HG03439 (cell line): ENCODE results near the gene ZMAT5.

Experiments
- ATAC-seq: cut with Tn5 transposase; IDR thresholded peaks from one replicate; pipeline ENCODE4 v1.9.1; 2021; ENCODE audit warnings: mild to moderate bottlenecking, moderate library complexity; ENCODE audit not compliant: unreplicated experiment

Gene ZMAT5

DNA sequence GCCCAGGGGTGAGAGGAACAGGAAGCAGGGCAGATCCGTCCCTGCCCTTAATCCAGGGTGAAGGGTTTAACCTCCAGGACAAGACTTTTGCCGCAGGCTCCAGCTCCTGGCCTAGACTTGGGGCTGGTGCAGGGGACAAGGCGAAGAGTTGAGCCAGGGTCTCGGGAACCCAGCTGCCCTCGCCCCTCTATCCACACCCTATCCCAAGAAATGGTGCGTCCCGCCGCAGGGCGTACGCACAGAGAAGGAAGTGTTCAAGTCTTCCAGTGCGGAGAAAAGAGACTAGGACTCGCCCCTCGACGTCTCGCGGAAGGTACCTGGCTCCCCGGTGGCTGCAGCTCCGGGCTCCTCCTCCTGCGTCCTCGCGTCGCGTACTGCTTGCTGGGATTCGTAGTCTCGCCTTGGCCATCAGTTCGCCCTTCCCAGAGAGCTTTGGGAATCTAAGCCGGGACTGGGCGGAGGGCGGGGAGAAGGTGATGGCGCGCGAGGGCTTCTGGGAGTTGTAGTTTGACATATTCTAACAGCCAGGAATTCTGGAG, at the start of gene ZMAT5:
Gene ZMAT5 (minus strand): TSS at position 376 of the 539 bp plus-strand sequence. CDS start 18,463 bp downstream, outside the sequence.
- peak; percentile 88 for ATAC-seq

DNA sequence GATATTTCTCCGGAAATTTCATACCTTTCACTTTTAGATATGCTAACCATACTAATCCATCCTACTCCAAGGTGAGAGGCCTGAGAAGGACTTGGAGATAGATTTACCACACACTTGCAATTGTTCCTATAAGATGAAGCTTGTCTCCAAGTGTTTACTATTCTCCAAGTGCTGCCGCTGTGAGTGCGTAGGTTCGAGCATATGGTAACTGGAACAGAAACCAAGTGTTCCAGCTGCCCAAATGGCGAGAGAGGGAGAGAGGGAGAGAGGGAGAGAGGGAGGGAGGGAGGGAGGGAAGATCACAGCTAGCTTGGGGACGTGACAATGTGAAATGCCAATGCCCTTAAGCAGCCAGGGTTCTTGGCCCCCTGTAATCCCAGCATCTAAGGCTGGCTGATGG, 49.7 kb upstream of the ZMAT5 start:
- no peak for ATAC-seq

DNA sequence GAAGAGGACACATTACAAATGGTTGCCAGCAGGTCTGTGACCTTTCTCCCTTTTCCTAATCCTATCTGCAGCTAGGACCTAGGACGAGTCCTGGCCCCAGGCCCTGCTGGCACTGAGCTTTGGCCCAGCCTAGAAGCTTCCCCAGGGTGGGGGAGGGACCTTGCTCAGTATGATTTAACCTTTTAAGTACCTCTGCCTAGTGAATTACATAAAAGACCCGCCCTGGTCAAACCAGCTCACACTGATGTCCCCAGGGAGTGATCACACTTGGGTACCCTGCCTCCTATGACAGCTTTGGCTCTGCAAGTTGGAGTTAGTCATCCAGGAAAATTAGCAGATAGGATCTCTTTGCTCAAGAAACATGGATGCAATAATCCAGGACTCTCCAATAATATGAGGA, 49.3 kb upstream of the ZMAT5 start:
- ATAC-seq = no peak

DNA sequence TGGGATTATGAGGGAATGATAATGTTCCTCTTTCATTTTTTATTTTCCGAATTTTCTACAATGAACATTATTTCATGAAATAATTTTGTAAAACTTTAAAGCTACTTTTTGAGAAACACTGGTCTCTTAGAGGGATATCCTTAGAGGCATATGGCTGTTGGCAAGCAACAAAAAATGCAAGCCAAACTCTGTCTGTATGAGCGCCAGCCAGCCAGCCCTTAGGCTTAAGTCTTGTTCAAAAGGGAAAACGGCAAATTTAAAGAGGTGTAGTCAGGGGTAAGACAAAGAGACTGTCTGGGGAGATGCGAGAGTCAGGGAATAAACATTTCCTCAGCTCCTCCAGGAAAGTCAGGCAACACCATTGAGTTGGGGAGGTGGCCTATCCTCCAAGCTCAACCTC, 48.8 kb upstream of the ZMAT5 start:
- ATAC-seq = no peak

DNA sequence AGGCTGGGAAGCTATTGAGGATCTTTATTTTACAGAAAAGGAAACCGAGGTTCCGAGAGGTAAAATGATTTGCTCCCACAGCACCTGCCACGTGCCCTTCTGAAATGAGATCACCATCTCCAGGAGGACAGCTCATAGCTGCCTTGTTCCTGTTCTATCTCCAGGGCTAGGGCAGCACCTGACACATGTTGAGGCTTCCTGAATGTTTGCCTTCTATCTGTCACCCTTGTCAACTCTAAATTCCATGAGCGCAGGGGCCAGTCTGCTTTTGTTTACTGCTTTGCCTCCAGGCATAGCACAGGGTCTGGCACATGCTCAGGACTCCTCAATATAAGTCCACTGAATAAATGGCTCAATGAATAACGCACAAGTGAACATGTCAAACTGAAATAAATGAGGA, 47.2 kb upstream of the ZMAT5 start:
- ATAC-seq = no peak

DNA sequence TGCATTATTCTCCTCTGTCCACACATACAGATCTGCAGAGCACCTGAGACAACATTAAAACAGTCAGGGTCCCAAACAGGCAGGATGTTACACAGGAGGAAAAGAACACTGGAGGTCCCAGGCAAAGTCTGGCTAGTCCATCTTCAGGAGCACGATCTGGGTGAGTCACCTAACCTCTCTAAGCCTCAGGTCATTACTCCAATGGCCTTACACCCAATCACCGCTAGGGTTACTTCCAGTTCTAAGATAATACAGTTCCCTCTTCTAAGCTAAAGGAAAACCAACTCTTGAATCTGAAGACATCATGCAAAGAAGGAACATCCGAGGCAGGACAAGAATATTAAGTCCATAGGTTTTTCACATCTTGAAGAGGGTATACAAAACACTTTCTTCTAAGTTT, 46.8 kb upstream of the ZMAT5 start:
- ATAC-seq = no peak

DNA sequence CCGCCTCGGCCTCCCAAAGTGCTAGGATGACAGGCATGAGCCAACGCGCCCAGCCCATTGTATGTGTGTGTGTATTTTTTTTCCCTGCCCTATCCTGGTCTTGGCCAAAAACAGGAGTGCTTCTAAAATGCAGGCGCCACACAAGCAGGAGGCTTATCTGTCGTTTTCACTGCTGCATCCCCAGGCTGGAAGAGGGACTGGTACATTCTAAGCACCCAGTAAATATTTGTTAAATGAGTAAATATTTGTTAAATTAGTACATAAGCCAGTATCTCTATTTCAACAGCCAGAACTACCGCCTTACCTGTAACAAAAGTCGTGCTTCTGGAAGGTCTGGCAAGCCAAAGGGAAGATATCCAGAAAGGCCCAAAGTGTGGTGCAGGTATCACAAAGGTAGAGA, 46.3 kb upstream of the ZMAT5 start:
- no peak for ATAC-seq

DNA sequence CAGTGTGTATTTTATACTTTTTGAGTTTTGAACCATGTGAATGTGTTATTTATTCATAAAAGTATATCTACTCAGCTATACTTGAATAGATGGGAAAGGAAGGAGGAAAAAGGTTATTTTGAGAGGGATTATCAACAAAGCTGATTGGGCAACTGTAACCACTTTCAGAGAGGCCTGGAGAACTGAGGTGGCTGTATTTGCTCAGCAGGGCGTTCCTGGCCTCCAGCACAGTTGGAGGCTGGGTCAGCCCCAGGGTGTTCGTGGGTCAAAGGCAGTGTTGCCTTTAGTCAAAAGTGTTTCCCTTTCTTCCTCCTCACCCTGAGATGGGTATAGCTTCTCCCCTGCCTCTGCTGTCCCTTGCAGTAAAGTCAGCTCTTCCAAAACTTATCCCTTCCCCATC, 44.6 kb upstream of the ZMAT5 start:
- ATAC-seq = no peak

DNA sequence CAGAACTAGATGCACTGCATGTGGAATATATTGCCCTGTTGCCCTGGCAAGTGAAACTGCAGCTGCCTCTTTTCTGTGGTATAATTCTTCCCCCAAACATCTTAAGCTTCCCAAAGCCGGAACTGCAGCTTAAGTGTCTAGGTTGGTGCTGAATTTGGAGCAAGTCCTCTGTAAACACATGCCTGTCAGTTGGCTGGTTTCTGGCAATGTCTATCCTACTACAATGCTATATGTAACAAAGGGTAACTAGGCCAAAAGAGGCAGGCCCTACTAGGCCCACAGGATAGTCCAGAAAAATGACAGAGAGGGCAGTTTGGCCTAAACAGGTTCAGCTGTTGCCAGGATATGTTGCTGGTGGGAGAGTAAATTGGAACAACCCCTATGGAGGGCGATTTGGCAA, 43.4 kb upstream of the ZMAT5 start:
- ATAC-seq = no peak

- ATAC-seq = no peak
Observed at GRCh38 chr22:29806196-29806595, 39.4 kb upstream of the ZMAT5 start.

DNA sequence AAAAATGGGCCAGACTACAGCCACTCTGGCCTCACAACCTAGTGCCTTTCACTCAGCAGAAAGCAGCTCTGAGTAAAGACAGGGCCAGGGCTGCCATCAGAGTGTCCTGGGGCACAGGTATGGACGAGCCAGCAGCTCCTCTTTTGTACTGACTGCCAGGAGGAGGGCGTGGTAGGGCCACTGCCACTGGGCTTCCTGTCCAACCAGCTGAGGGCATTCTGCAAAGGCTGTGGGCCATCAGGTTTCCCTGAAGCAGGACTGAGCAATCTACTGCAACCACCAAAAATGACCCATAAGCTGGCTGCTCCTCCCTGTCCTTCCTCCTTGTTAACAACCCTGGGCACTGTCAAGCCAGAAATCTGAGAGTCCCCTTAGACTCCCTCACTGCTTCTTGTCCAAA, 38.2 kb upstream of the ZMAT5 start:
- no peak for ATAC-seq

DNA sequence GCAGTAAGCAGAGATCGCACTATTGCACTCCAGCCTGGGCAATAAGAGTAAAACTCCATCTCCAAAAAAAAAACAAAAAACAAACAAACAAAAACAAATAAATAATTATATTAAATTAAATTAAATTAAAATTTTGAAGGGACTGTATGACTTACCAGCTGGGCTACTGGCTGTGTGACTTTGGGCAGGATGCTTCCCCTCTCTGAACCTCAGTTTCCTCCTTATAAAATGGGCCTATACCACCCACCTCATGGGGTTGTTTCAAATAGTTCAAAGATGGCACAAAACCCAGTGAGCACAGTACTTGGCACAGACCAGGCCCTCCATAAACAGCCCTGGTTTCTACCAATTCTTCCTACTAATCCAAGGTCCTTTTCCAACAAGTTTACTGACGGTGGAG, 36.4 kb upstream of the ZMAT5 start:
- no peak for ATAC-seq

DNA sequence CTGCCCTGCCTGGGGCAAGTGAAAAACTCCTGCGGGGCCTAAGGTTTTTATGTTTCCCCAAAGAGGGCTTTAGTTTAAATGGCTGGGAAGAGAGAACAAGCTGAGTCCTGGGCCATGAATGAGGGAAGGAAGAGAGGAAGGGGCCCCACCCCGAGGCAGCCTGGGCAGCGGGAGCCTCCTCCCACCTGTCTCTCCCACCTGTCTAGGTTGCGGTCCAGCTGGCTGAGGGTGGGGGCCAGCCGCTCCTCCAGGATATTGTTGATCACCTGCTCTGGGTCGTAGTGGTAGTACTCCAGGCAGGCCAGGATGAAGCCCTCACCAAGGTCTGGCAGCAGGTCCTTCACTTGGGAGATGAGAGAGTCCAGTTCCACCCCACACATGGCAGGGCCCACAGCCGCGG, 35.0 kb upstream of the ZMAT5 start:
- ATAC-seq = no peak

- no peak for ATAC-seq
Observed at GRCh38 chr22:29801153-29801552, 34.3 kb upstream of the ZMAT5 start.

- no peak for ATAC-seq
Observed at GRCh38 chr22:29799217-29799680, 32.4 kb upstream of the ZMAT5 start.

- ATAC-seq = no peak
Observed at GRCh38 chr22:29798801-29799200, 32.0 kb upstream of the ZMAT5 start.

- ATAC-seq = no peak
Observed at GRCh38 chr22:29798318-29798717, 31.5 kb upstream of the ZMAT5 start.

- ATAC-seq = no peak
Observed at GRCh38 chr22:29797351-29797750, 30.5 kb upstream of the ZMAT5 start.

DNA sequence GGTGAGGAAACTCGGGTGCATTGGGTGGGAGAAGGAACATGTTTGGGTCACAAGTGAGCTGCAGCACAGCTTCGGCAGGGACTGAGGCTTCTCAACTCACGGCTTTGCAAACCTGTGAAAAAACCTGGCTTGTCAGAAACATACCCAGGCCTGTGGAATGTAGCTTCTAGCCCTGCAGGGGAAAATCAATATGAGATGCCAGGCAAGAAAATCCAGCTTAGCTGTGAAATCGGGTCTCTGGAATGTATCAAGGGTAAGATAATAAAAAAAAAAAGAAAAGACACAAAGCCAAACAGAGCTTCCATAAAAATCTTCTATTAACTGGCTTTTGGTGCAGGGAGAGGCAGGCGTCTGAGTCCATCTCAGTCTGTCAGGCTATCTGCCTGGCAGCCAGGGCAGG, 28.9 kb upstream of the ZMAT5 start:
- ATAC-seq = no peak

DNA sequence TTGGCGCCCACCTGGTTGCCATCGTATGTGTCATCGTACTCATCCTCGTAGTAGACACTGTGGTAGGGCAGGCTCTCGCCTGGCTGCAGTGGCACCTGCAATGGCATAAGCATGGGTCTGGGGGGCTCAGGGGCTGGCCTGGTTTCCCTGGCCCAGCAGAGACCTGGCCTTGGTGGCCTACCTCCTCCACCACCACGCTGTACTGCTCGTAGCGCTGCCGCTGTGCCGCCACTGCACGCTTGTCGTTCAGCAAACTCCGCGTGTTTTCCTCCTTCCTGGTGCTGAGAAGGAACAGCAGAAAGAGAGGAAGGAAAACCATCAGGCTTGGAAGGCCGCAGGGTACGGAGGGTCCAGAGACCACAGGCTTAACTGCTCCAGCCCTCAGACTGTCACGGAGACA, 26.6 kb upstream of the ZMAT5 start:
- no peak for ATAC-seq

DNA sequence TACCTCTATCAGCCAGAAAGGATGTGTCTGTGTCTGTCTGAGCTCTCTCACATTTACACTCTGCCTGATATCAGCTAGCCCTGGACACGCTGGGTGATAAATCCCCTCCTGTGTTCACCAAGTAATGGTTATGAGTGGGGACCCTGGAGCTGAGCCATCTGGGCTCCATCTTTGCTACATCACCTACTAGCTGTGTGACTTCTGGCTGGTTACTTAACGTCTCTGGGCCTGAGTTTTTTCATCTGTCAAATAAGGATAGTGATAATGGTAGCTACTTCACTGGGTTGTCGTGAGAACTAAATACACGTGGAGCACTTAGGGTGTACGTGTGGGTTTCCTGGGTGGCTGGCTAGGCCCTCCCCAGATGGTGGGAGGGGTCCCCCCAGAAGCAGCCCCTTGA, 23.3 kb upstream of the ZMAT5 start:
- ATAC-seq = no peak

GRCh38 chr22:29788339-29789279, 21.8 kb upstream of the ZMAT5 start:
- no peak for ATAC-seq
